Activated CD8-positive, alpha-beta memory T cell treated with anti-CD3 and anti-CD28 coated beads, Interleukin-2, amount 50 U/mL, for 1 hour (primary cell): ENCODE measurements around the gene FGFRL1.

Experiments used
- DNase-seq: peaks from one replicate; pipeline ENCODE4 v3.0.0-alpha.2; 2020; ENCODE audit errors: extremely low read depth

FGFRL1 gene, protein sequence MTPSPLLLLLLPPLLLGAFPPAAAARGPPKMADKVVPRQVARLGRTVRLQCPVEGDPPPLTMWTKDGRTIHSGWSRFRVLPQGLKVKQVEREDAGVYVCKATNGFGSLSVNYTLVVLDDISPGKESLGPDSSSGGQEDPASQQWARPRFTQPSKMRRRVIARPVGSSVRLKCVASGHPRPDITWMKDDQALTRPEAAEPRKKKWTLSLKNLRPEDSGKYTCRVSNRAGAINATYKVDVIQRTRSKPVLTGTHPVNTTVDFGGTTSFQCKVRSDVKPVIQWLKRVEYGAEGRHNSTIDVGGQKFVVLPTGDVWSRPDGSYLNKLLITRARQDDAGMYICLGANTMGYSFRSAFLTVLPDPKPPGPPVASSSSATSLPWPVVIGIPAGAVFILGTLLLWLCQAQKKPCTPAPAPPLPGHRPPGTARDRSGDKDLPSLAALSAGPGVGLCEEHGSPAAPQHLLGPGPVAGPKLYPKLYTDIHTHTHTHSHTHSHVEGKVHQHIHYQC

DNA sequence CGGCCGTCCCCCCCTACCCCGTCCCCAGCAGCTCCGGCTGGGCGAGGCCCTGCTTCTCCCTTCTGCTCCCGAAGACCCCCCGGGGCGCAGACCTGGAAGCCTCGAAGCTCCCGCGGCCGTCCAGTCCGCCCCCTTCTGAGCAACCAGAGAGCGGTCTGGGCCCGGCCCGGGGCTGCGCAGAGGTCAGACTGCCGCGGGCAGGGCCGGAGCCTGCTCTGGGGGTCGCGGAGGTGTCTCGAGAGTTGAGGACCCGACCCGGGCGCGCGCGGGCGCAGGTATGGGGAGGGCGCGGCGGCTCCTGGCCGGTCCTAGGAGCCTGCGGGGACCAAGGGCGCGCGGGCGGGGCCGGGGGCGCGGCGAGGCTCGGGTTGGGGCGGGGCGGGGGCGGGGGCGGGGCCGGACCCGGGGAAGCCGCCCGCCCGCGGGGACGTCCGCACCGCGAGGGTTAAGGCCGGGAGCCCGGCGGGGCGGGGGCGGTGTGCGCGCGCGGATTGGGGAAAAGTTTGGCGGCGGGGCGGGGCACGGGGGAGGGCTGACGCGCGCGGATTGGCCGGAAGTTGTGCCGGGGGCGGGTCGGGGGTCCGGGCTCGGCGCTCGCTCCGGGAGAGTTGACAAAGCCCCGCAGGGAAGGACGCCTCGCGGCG, at the start of gene FGFRL1:
Gene FGFRL1, plus strand, starts transcription at position 605 of the 644 bp plus-strand sequence. CDS start 860 bp downstream, outside the sequence.
- peak; percentile 79 for DNase-seq

DNA sequence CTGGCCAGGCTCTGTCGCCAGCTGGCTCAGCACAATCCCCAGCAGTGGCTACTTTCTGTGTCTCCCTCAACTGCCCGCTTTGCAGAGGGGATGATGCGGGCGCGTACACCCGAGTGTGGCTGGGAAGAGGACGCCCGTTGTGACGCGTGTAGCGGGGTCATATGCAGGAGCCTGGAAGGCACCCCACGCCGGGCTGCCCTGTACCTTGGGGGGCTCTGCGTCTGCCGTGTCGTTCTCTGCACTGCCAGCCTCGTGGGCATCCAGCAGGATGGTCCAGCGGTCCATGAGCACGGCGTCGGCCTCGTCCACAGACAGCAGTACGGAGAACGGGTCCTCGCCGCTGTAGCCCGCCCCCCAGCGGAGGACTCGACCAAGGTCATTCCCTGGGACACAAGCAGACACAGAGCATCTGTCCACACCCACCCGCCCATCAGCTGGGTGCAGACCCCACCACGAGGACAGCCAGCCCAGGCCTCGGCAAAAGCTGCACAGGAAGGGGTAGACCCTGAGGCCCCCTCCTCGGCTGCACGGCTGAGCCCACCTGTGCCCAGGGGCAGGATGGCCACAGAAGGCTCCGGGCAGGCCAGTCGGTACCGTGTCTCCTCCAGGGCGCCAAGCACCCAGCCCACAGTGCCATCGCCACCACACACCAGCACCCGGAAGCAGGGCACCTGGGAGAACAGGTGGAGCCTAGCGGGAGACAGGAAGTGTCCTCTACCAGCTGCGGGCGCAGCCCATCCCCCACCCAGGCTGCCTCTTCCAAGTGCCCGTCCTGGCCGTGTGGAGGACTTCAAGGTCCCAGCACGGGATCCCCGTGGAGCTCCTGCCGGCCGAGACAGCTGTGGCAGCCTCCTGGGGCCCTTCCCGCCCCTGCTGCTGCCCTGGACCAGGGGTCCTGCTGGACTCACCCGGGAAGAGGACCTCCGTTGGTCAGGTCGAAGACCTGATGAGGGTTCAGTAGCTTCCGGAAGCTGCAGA, 48.9 kb upstream of the FGFRL1 start:
- DNase-seq = no peak

DNA sequence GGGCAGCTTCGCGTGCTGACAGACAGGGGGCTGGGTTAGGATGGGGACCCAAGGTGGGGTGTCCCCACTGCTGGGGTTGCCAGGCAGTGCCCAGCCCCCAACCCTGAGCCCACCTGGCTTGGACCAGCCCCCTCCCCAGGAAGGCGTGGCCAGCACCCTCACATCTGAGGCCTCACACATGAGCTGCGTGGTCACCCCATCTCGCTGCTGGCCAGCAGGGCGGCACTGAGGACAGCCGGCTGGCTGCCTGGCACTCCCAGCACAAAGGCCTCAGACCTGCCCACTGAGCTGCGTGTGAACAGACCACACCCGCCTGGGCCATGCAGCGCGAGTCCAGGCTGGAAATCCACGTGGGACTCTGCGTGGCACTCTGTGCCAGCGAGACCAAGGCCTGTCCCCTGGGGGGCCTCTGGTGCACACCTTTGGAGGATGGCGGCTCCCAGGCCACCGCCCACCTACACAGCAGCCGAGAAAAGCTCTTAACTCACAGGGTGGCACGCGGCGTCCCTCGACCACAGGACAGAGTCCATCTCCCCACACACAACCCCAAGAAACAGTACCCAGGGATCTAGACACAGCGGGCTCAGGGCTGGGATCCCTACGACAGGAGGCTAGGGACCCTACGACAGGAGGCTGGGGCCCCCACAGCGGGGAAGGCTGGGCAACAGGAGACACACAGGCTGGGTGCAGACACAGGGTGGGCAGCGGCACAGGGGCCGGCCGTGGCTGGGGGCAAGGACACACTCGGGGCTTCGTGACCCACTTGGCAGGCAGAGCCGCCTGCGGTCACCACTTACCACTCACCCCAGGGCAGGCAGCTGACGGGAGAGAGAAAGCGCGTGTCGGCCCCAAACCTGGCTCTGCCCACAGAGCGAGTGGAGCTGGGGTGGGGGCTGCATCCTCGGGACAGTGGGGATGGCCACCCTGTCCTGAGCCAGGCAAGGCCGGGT, 47.9 kb upstream of the FGFRL1 start:
- no peak for DNase-seq

DNA sequence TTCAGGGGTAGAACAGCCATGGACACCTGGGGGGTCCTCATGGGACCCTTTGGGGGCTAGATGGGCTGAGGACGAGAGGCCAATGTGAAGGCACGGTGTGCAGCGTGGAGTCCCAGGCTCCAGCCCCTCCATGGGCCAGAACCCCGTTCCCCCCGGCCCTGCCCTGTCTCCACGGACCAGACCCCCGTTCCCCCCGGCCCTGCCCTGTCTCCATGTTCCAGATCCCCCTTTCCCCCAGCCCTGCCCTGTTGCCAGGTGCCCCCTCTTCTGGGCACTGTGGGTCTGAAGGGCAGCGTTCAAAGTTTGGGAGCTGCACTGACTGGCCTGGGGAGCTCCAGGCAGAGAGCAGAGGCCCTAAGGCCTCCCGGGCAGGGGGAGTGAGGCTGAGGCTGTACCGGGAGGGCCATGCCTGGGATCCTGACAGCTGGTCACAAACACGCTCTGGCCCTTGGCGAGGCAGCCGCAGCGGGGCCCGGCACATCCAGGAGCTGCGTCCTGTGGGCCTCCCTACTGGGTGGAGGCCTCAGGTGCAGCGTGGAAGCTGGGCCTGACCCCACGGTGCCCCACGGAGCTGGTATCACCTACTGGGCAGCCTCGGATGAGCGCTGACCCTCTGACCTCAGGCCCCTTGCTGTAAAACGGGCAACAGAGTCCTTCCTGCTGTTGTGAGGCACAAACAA, 46.9 kb upstream of the FGFRL1 start:
- no peak for DNase-seq

DNA sequence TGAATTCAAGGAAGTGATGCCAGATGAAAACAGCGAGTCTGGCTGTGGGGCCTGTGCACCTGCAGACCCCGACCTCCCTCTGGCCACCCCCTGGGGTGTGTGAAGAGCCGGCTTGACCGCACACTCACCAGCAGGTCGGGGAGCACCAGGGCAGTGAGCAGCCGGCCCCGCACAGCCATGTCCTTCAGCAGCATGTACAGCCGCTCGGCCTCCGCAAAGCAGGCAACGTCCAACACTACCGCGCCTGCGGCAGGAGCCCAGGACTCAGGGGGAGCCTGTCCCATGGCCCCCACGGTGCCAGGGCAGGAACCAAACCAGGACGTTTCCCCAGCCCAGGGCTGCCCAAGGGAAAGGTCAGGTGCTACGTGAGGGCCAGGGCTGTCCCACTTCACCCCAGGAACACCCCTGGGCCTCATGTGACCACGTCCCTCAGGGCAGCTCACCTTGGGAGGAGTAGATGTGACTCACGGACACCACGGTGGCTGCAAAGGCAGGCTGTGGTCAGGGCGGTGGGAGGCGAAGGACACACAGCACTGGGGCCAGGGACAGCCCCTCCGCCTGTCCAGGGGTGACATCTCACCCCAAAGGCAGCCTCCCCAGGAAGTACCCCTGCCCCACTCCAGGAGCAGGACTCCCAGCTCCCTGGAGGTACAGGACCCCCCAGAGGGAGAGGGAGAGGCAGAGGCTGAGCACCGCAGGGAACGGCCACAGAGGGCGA, 46.2 kb upstream of the FGFRL1 start:
- no peak for DNase-seq

DNA sequence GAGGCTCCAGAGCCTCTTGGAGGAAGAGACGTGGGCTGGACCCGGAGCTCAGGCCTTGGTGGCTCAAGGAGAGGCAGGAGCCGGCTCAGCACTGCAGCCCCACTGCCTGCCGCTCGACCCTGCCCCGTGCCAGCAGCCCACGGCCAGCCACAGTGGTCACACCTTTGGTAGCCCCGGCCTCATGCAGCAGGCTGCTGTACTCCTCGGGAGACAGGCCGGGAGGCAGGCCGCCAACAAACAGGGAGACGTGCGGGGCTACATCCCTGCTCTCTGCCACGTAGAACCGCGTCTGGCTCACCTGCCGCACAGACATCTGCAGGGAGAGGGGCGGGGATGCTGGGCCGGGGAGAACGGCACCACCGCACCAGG, 45.7 kb upstream of the FGFRL1 start:
- no peak for DNase-seq

DNA sequence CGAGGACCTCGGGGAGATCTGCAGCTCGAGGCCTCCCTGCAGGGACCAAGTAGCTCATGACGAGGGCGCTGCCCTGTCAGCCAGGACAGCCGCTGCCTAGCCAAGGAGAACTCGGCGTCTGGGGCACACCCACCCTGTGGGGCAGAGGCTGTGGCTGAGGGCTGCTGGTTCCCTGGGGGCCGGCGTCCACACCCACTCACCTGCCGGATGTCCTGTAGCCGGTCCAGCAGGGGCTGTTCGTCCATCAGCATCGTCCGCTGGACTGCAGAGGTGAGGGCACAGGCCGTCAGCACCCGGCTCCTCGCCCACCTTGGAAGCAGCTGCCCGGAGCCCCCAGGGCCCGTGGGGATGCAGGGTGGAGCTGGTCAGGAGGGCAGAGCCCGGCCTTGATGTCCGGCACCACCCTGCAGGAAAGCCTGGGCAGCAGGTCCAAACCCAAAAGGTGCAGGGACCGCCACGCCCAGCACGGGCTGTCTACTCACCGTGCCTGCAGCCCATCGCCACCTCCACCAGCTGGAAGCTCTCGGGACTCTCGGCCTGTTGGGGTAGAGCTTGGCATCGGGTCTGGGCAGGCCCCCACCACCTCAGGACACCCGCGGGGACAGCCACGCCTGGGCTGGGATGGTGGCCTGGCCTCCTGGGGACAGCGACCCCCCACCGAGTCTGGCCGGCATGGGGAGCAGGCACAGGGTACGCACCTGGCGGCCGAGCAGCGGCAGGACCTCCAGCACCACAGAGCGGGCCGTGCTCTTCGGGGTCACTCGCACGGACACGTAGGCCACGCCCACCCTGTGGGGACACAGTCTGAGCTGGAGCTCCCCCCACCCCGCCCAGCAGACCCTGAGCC, 44.9 kb upstream of the FGFRL1 start:
- no peak for DNase-seq

DNA sequence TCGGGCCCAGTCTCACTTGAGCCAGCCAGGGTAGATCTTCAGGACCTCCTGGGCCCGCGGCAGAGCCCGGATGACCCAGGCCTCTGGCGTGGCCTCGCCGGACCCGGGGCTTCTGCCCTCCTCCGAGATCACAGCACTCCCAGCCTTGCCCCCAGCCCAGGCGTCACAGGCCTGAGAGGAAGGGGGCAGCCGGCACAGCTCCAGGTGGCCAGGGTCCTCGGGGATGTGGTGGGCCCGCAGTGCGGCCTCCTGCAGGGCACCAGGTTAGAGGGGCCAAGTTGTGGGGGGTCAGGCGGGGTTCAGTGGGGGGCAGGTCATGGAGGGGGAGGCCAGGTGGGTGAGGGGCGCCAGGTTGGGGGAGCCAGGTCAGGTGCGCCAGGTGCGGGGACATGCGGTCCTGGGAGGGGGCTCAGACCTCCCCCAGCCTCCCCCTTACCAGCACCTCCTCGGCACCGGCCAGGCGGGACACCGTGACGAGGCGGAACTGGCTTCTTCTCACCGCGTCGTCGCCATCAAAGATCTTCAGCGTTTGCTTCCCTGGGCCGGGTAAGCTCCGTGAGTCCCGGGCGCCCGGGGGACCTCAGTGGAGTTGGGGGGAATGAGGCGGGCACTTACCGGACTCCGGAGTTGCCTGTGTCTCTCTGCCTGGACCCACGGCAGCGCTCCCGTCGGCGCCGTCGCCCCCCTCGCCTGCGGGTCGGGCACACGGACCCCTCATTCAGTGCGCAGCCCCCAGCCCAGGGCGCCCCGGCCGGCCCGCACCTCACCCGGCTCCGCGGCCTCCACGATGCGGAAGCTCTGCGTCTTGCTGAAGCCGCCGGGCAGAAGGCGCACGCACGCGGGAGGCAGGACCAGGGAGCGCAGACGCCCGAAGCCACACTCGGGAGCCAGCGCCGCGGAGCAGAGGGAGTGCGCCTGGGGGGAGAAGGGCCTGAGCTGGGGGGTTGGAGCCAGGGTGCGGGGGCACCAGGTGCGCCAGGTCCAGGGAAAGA, 44.0 kb upstream of the FGFRL1 start:
- no peak for DNase-seq

DNA sequence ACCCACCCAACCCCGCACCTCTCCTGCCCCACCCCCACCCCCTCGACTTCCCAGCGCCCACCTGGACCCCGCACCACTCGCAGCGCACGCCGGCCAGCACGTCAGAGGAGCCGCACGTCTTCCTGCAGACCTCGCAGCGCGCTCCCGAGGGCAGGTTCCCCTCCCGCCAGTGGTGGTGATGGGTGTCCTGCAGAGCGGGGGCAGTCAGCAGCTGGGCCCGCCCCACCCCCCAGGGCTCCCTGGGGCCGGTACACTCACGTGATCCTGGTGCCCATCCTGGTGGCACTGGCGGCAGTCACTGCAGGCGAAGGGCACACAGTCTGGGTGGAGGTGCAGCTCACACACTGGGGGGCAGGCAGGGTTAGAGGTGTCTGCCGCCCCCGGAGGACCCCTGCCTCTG, 43.2 kb upstream of the FGFRL1 start:
- no peak for DNase-seq

DNA sequence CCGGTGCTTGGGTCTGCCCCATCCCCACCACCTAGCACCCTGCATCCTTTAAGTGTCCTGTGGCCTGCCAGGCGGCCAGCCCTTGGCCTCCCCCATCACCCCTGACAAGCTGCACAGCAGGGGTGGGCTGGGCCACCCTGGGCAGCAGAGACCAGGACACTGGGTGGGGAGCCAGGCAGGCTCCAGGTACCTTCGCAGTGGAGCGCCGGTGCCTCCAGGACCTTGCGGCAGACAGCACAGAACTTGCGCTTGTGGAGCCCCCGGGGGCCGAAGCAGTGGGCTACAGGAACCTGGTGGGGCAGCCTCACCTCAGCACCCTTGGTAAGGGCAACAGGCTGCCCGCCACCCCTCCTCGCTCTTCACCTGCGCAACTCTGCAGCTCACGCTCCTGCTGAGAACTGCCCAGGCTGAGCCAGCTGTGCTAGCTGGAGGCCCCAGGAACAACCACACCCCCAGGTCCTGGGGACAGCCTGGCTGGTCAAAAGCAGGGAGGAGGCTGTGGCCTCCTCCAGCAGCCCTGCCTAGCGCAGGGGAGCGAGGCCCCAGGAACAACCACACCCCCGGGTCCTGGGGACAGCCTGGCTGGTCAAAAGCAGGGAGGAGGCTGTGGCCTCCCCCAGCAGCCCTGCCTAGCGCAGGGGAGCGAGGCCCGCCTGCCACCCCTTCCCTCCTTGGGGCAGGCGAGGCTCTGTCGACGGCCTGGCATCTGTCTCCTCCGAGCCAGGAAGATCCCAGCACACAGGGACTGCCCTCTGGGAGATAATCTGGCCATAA, 42.6 kb upstream of the FGFRL1 start:
- no peak for DNase-seq

DNA sequence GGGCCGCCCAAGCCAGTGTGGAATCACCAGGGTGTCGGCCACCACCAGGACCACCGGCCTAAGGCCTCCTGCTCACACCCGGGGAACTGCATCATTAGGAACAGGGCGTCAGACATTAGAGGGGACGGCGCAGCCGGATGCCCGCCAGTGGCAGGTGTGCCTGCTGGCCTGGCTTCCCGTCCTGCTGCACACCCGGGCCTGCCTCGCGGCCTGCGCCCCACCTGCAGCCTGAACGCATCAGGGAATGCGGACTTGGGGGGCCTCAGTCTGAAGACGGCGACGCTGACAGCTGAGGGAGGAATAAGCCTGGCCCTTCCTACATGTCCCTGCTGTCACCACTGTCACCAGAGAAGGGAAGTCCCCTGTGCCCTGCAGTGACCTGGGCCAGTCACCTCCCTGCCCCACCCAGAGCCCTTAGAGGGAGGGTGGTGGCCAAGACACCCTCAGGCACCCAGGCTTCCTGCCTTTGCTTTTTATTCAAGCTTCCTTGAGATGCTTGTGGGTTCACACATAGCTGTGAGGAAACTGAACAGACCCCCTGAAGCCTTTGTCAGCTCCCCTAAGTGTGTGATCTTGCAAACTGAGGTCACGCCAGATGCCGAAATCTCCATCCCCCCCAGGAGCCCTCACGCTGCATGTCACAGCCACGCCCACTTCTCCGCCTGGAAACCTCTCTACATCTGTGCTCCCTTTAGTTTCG, 41.2 kb upstream of the FGFRL1 start:
- DNase-seq = peak; percentile 49

DNA sequence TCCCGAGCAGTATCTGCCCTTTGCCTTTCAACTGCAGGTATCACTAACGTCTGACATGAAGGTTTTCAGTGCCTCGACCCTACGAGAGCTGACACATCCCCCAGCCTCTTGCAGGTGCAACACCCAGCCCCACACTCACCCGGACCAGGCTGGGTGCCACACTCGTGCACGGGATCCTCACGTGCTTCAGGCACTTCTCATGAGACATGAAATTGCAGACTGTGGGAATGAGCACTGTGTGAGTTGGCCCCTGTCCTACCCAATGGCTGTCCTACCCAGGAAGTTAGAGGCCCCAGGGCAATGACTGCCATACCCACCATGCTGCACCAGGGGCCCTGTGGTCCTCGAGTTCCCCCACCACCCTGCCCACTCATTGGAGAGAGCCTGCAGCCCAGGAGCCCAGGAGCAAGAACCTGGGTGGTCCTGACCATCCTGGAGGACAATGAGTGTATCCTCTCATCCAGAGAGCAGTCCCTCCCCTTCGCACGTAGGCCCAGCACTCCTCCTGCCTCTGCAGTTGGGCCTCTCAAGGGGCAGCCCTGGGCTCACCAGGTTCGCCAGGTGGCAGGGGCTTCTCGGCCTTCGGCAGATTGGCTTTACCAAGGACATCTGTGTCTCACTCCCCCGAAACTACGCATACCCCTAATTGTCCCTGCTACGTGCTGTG, 40.4 kb upstream of the FGFRL1 start:
- no peak for DNase-seq

DNA sequence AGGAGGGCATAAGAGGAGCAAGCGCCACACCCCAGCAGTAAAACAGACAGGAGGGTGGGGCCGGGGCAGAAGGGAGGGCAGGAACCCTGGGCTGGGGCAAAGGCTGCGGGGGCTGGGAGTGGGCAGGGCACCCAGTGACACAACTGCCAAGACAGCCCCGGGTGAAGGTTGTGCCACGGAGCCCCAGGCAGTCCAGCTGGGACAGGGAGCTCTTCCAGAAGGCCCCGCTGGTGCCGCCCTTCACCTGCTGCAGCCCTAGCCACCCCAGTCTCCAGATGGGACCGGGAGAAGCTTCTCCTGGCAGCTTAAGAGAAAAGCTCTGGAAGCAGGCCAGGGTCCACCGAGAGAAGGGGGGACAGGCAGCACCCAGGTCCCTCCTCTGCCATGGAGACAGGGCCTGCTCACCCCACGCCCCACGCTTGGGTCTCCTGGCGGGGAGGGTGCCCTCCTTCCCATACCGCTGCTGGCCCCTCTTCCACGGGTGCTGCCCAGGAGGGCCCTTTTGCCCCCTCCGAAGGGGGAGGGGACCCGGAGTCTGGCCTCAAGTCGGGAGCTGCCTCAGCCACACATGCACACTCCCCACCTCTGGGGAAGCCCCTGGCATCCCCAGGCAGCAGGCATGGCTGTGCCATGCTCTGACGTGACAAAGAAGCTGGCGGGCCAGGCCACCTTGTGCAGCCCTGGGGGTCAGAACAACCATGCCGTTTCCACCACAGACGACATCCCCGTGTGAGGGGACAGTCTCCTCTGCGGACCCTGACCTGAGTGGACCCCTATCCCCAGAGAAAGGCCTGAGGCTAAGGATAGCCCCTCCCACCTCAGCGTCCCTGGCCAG, 39.5 kb upstream of the FGFRL1 start:
- DNase-seq = no peak

DNA sequence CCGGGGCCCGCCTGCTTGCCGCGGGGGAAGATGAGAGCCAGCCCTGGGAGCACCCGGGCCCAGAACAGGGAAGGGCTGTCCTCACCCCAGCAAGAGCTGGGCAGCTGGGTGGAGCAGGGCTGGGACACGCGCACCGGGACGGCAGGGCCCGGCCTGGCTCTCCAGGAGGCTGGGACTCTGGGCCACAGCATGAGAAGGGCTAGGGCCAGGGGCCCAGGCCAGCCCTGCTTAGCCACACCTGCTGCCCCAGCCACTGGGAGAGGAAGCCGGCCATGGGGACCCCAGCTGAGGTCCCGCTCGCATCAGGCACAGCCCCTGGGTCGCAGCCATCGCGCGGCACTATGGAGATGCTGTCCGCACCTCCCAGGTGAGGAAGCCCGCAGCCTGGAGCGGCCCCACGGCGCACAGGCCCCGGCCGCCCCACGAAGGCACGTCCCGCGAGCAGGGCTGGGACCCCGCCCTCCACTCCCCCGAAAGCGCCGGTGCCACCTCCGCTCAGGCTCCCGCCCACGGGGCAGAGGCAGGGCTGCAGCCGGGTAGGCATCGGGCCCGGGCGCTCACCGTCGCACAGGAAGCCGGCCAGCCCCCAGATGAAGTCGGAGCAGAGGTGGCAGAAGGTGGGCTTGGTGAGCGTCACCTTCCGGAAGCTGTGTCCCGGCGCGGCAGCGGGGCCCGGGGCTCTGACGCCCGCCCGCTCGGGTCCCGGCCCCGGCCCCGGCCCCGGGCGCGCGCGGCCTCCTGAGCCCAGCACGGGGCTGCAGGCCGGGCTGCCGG, 38.6 kb upstream of the FGFRL1 start:
- DNase-seq = no peak
